ENCODE data around the gene PIH1D1. TPM values are rescaled to one million over a fixed set of nuclear protein-coding genes. Genes with fewer than 3 reads are reported as not detected.

The PIH1D1 gene
- total RNA-seq, 1 donor from 2014 or later: 56.4 TPM

GRCh38 chr19:49430172-49430677 lies 21.4 kb downstream of the PIH1D1 start:
- H3K4me3 ChIP-seq (ENCODE audit: low read length in 3 of 3): no peak overlapping the region
- no peak overlapping the region for H3K9ac ChIP-seq (ENCODE audit: low read depth in 1 of 3, low read length in 3 of 3)
- peaks cover 0 to 4% (median 0%) of the 10 kb centered on the region in 3 donors for H3K4me1 ChIP-seq (ENCODE audit: control insufficient read depth in 3 of 3, insufficient read depth in 3 of 3, low read length in 3 of 3)
- H3K36me3 ChIP-seq (ENCODE audit: control insufficient read depth in 3 of 3, insufficient read depth in 3 of 3, low read length in 3 of 3): peaks cover 0 to 2% (median 0%) of the 10 kb centered on the region in 3 donors
- H3K9me3 ChIP-seq (ENCODE audit: control insufficient read depth in 3 of 3, low read length in 3 of 3): no peaks in the 10 kb centered on the region
- H3K27me3 ChIP-seq (ENCODE audit: control insufficient read depth in 3 of 3, insufficient read depth in 3 of 3, low read length in 3 of 3): peaks cover 82 to 93% (median 92%) of the 10 kb centered on the region in 3 donors
- no peak overlapping the region for H3K27ac ChIP-seq (ENCODE audit: low read depth, low read length)

- Histone ChIP-seq H3K27ac (ENCODE audit: low read depth, low read length) (no peak overlapping the region), H3K4me1 (ENCODE audit: control insufficient read depth in 3 of 3, insufficient read depth in 3 of 3, low read length in 3 of 3) (peaks cover 0 to 6% (median 2%) of the 10 kb centered on the region in 3 donors), H3K27me3 (ENCODE audit: control insufficient read depth in 3 of 3, insufficient read depth in 3 of 3, low read length in 3 of 3) (peaks cover 81 to 92% (median 92%) of the 10 kb centered on the region in 3 donors), H3K9me3 (ENCODE audit: control insufficient read depth in 3 of 3, low read length in 3 of 3) (no peaks in the 10 kb centered on the region), H3K4me3 (ENCODE audit: low read length in 3 of 3) (no peak overlapping the region), H3K36me3 (ENCODE audit: control insufficient read depth in 3 of 3, insufficient read depth in 3 of 3, low read length in 3 of 3) (peaks cover 0 to 2% (median 0%) of the 10 kb centered on the region in 3 donors), H3K9ac (ENCODE audit: low read depth in 1 of 3, low read length in 3 of 3) (no peak overlapping the region)
Measured at GRCh38 chr19:49428547-49429451, 22.8 kb downstream of the PIH1D1 start.

GRCh38 chr19:49427855-49428546 lies 23.6 kb downstream of the PIH1D1 start:
- no peak overlapping the region for H3K9ac ChIP-seq (ENCODE audit: low read depth in 1 of 3, low read length in 3 of 3)
- H3K36me3 ChIP-seq (ENCODE audit: control insufficient read depth in 3 of 3, insufficient read depth in 3 of 3, low read length in 3 of 3): no peaks in the 10 kb centered on the region
- peaks cover 81 to 92% (median 92%) of the 10 kb centered on the region in 3 donors for H3K27me3 ChIP-seq (ENCODE audit: control insufficient read depth in 3 of 3, insufficient read depth in 3 of 3, low read length in 3 of 3)
- H3K4me1 ChIP-seq (ENCODE audit: control insufficient read depth in 3 of 3, insufficient read depth in 3 of 3, low read length in 3 of 3): peaks cover 3 to 11% (median 9%) of the 10 kb centered on the region in 3 donors
- no peak overlapping the region for H3K27ac ChIP-seq (ENCODE audit: low read depth, low read length)
- H3K9me3 ChIP-seq (ENCODE audit: control insufficient read depth in 3 of 3, low read length in 3 of 3): no peaks in the 10 kb centered on the region
- peak overlapping the region in 1 of 3 donors; percentile 29 for H3K4me3 ChIP-seq (ENCODE audit: low read length in 3 of 3)

- Histone ChIP-seq H3K27me3 (ENCODE audit: control insufficient read depth in 3 of 3, insufficient read depth in 3 of 3, low read length in 3 of 3) (peaks cover 81 to 92% (median 92%) of the 10 kb centered on the region in 3 donors), H3K4me1 (ENCODE audit: control insufficient read depth in 3 of 3, insufficient read depth in 3 of 3, low read length in 3 of 3) (peaks cover 10 to 17% (median 16%) of the 10 kb centered on the region in 3 donors), H3K9me3 (ENCODE audit: control insufficient read depth in 3 of 3, low read length in 3 of 3) (no peaks in the 10 kb centered on the region), H3K9ac (ENCODE audit: low read depth in 1 of 3, low read length in 3 of 3) (no peak overlapping the region), H3K27ac (ENCODE audit: low read depth, low read length) (no peak overlapping the region), H3K4me3 (ENCODE audit: low read length in 3 of 3) (no peak overlapping the region), H3K36me3 (ENCODE audit: control insufficient read depth in 3 of 3, insufficient read depth in 3 of 3, low read length in 3 of 3) (no peaks in the 10 kb centered on the region)
Measured at GRCh38 chr19:49427339-49427738, 24.3 kb downstream of the PIH1D1 start.

- Histone ChIP-seq H3K9ac (ENCODE audit: low read depth in 1 of 3, low read length in 3 of 3) (no peak overlapping the region), H3K27ac (ENCODE audit: low read depth, low read length) (no peak overlapping the region), H3K4me1 (ENCODE audit: control insufficient read depth in 3 of 3, insufficient read depth in 3 of 3, low read length in 3 of 3) (peaks cover 18 to 21% (median 19%) of the 10 kb centered on the region in 3 donors), H3K27me3 (ENCODE audit: control insufficient read depth in 3 of 3, insufficient read depth in 3 of 3, low read length in 3 of 3) (peaks cover 78 to 91% (median 89%) of the 10 kb centered on the region in 3 donors), H3K36me3 (ENCODE audit: control insufficient read depth in 3 of 3, insufficient read depth in 3 of 3, low read length in 3 of 3) (no peaks in the 10 kb centered on the region), H3K9me3 (ENCODE audit: control insufficient read depth in 3 of 3, low read length in 3 of 3) (no peaks in the 10 kb centered on the region), H3K4me3 (ENCODE audit: low read length in 3 of 3) (no peak overlapping the region)
Measured at GRCh38 chr19:49425922-49426592, 25.6 kb downstream of the PIH1D1 start.

GRCh38 chr19:49425178-49425577 lies 26.4 kb downstream of the PIH1D1 start, which contains the start of gene GFY:
Gene GFY, plus strand, starts transcription at chr19:49425388. Its CDS starts 1,043 bp downstream, at chr19:49426431.
- Histone ChIP-seq H3K27me3 (ENCODE audit: control insufficient read depth in 3 of 3, insufficient read depth in 3 of 3, low read length in 3 of 3) (peaks cover 79 to 91% (median 89%) of the 10 kb centered on the region in 3 donors), H3K4me3 (ENCODE audit: low read length in 3 of 3) (no peak within 1 kb of the TSS), H3K4me1 (ENCODE audit: control insufficient read depth in 3 of 3, insufficient read depth in 3 of 3, low read length in 3 of 3) (peaks cover 18 to 21% (median 19%) of the 10 kb centered on the region in 3 donors), H3K9me3 (ENCODE audit: control insufficient read depth in 3 of 3, low read length in 3 of 3) (no peaks in the 10 kb centered on the region), H3K36me3 (ENCODE audit: control insufficient read depth in 3 of 3, insufficient read depth in 3 of 3, low read length in 3 of 3) (no peaks in the 10 kb centered on the region), H3K27ac (ENCODE audit: low read depth, low read length) (no peak within 1 kb of the TSS), H3K9ac (ENCODE audit: low read depth in 1 of 3, low read length in 3 of 3) (no peak within 1 kb of the TSS)

GRCh38 chr19:49423985-49424303 lies 27.7 kb downstream of the PIH1D1 start:
- no peaks in the 10 kb centered on the region for H3K36me3 ChIP-seq (ENCODE audit: control insufficient read depth in 3 of 3, insufficient read depth in 3 of 3, low read length in 3 of 3)
- no peak overlapping the region for H3K9ac ChIP-seq (ENCODE audit: low read depth in 1 of 3, low read length in 3 of 3)
- H3K4me3 ChIP-seq (ENCODE audit: low read length in 3 of 3): no peak overlapping the region
- H3K27ac ChIP-seq (ENCODE audit: low read depth, low read length): no peak overlapping the region
- no peaks in the 10 kb centered on the region for H3K9me3 ChIP-seq (ENCODE audit: control insufficient read depth in 3 of 3, low read length in 3 of 3)
- H3K27me3 ChIP-seq (ENCODE audit: control insufficient read depth in 3 of 3, insufficient read depth in 3 of 3, low read length in 3 of 3): peaks cover 89% of the 10 kb centered on the region in 3 donors
- peaks cover 18 to 21% (median 19%) of the 10 kb centered on the region in 3 donors for H3K4me1 ChIP-seq (ENCODE audit: control insufficient read depth in 3 of 3, insufficient read depth in 3 of 3, low read length in 3 of 3)

- H3K4me3 ChIP-seq (ENCODE audit: low read length in 3 of 3): peak within 1 kb of the TSS; percentile 27 to 52 (median 46)
- H3K27me3 ChIP-seq (ENCODE audit: control insufficient read depth in 3 of 3, insufficient read depth in 3 of 3, low read length in 3 of 3): peaks cover 88 to 89% (median 88%) of the 10 kb centered on the region in 3 donors
- H3K9ac ChIP-seq (ENCODE audit: low read depth in 1 of 3, low read length in 3 of 3): peak within 1 kb of the TSS in 2 of 3 donors; percentile 32 to 40
- no peaks in the 10 kb centered on the region for H3K9me3 ChIP-seq (ENCODE audit: control insufficient read depth in 3 of 3, low read length in 3 of 3)
- no peaks in the 10 kb centered on the region for H3K36me3 ChIP-seq (ENCODE audit: control insufficient read depth in 3 of 3, insufficient read depth in 3 of 3, low read length in 3 of 3)
- H3K27ac ChIP-seq (ENCODE audit: low read depth, low read length): no peak within 1 kb of the TSS
- peaks cover 18 to 21% (median 19%) of the 10 kb centered on the region in 3 donors for H3K4me1 ChIP-seq (ENCODE audit: control insufficient read depth in 3 of 3, insufficient read depth in 3 of 3, low read length in 3 of 3)
Measured at GRCh38 chr19:49423071-49423984, 28.3 kb downstream of the PIH1D1 start, which contains the start of gene PTH2. Gene PTH2, minus strand, starts transcription at chr19:49423441. Its CDS starts 102 bp downstream, at chr19:49423339.
